Trophoblast cell (in vitro differentiated cells and primary cell): Measurements from ENCODE around the gene SVEP1.

Experiments used
- DNase-seq, 2 donors: peaks; one replicate each; pipeline ENCODE4 v3.0.0-alpha.2; 2016
- H2AFZ ChIP-seq: 2 replicates; pipeline ENCODE4 v1.6.1; 2013; ENCODE audit warnings: low read length, moderate library complexity, mild to moderate bottlenecking; ENCODE audit not compliant: insufficient read depth, poor library complexity
- H2AK5ac ChIP-seq: 2 replicates; pipeline ENCODE4 v1.6.1; 2013; ENCODE audit warnings: mild to moderate bottlenecking, low read length
- H2BK120ac ChIP-seq: 2 replicates; pipeline ENCODE4 v1.6.1; 2013; ENCODE audit warnings: low read length, mild to moderate bottlenecking, moderate library complexity; ENCODE audit not compliant: insufficient read depth, poor library complexity
- H2BK12ac ChIP-seq: 2 replicates; pipeline ENCODE4 v1.6.1; 2013; ENCODE audit warnings: mild to moderate bottlenecking, low read length, moderate library complexity
- H2BK5ac ChIP-seq: 2 replicates; pipeline ENCODE4 v1.6.1; 2013; ENCODE audit warnings: low read length, low read depth, moderate library complexity, mild to moderate bottlenecking; ENCODE audit not compliant: poor library complexity
- H3K14ac ChIP-seq: 2 replicates; pipeline ENCODE4 v1.6.1; 2013; ENCODE audit warnings: mild to moderate bottlenecking, low read length
- H3K18ac ChIP-seq: 2 replicates; pipeline ENCODE4 v1.6.1; 2013; ENCODE audit warnings: mild to moderate bottlenecking, low read length
- H3K23ac ChIP-seq: 2 replicates; pipeline ENCODE4 v1.6.1; 2013; ENCODE audit warnings: low read length
- H3K27ac ChIP-seq: 2 replicates; pipeline ENCODE4 v1.5.1; 2013; ENCODE audit warnings: low read depth, mild to moderate bottlenecking, inconsistent platforms, low read length, moderate library complexity
- H3K27me3 ChIP-seq: 2 replicates; pipeline ENCODE4 v1.6.1; 2013; ENCODE audit warnings: inconsistent platforms, mild to moderate bottlenecking, low read length, moderate library complexity; ENCODE audit not compliant: insufficient read depth
- H3K36me3 ChIP-seq, 2 experiments: 1 replicate in 1 of 2; 2 replicates in 1 of 2; pipeline ENCODE4 v1.6.1; 2013; ENCODE audit warnings: low read length in 2 of 2, mild to moderate bottlenecking in 2 of 2, moderate library complexity in 1 of 2; ENCODE audit not compliant: insufficient read depth in 2 of 2, control insufficient read depth in 1 of 2
- H3K4ac ChIP-seq: 2 replicates; pipeline ENCODE4 v1.6.1; 2013; ENCODE audit warnings: low read depth, mild to moderate bottlenecking, low read length, moderate library complexity
- H3K4me1 ChIP-seq, 2 experiments: 1 replicate in 1 of 2; 2 replicates in 1 of 2; pipeline ENCODE4 v1.6.1; 2013; ENCODE audit warnings: low read length in 2 of 2, mild to moderate bottlenecking in 2 of 2, moderate library complexity in 1 of 2; ENCODE audit not compliant: insufficient read depth in 2 of 2, control insufficient read depth in 1 of 2
- H3K4me2 ChIP-seq: 2 replicates; pipeline ENCODE4 v1.6.1; 2013; ENCODE audit warnings: inconsistent platforms, mild to moderate bottlenecking, low read length, moderate library complexity
- H3K4me3 ChIP-seq: 2 replicates; pipeline ENCODE4 v1.5.1; 2013; ENCODE audit warnings: mild to moderate bottlenecking, low read depth, low read length, inconsistent platforms
- H3K79me1 ChIP-seq: one replicate; pipeline ENCODE4 v1.6.1; 2013; ENCODE audit warnings: low read length
- H3K79me2 ChIP-seq: 2 replicates; pipeline ENCODE4 v1.6.1; 2013; ENCODE audit warnings: low read length, mild to moderate bottlenecking; ENCODE audit not compliant: control insufficient read depth, insufficient read depth, poor library complexity
- H3K9ac ChIP-seq: 2 replicates; pipeline ENCODE4 v1.6.1; 2013; ENCODE audit warnings: mild to moderate bottlenecking, low read length
- H3K9me3 ChIP-seq: 2 replicates; pipeline ENCODE4 v1.6.1; 2013; ENCODE audit warnings: low read depth, mild to moderate bottlenecking, control low read depth, inconsistent platforms, low read length; ENCODE audit not compliant: insufficient read depth
- H4K12ac ChIP-seq: 2 replicates; pipeline ENCODE4 v1.6.1; 2013; ENCODE audit warnings: low read depth, mild to moderate bottlenecking, low read length, moderate library complexity
- H4K8ac ChIP-seq: 2 replicates; pipeline ENCODE4 v1.6.1; 2013; ENCODE audit warnings: low read depth, mild to moderate bottlenecking, low read length, moderate library complexity
- H4K91ac ChIP-seq: one replicate; pipeline ENCODE4 v1.6.1; 2013; ENCODE audit warnings: low read depth, mild to moderate bottlenecking, low read length, moderate library complexity
- WGBS: extraction: QIAGEN DNeasy Blood & Tissue Kit; methylation state at CpG from one replicate; pipeline ENCODE4 v1.1.7; 2013; ENCODE audit warnings: missing lambda C conversion rate; ENCODE audit not compliant: insufficient read length, insufficient coverage; ENCODE audit errors: extremely low coverage; 5-methylcytosine and 5-hydroxymethylcytosine counted together

The SVEP1 gene

DNA sequence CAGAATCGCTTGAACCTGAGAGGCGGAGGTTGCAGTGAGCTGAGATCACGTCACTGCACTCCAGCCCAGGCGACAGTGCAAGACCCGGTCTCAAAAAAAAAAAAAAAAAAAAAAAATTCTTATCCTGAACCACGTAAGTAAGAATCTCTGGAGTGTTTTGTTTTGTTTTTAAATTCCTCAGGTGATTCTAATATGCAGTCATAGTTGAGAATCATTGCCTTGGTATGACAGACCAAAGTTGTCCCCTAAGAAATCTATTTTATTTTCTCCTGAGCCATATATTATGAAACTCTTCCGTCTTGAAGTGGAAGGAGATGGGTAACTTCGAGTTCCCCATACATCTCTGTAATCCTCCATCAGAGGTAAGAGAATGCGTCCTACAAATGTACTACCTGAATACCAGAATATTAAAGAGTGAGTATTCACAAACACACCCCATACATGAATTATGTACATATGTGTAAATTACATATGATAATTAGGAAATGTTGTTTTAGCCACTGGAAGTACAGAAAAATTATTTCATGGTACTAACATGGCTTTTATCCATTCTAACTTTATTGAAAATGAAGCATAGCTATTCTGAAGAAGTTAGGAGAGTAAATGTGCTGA, 26.7 kb upstream of the SVEP1 start:
- no peak overlapping the region for H3K27ac ChIP-seq
- no peak overlapping the region for H2AK5ac ChIP-seq
- H3K9me3 ChIP-seq, result no peaks in the 10 kb centered on the region
- no peak overlapping the region for H2BK5ac ChIP-seq
- H3K14ac ChIP-seq, result no peak overlapping the region
- H3K36me3 ChIP-seq, result no peaks in the 10 kb centered on the region
- H3K23ac ChIP-seq, result no peak overlapping the region
- no peak overlapping the region for H3K18ac ChIP-seq
- H2AFZ ChIP-seq, result no peak overlapping the region
- H4K12ac ChIP-seq, result no peak overlapping the region
- H3K79me1 ChIP-seq, result no peaks in the 10 kb centered on the region
- no peak overlapping the region for H3K9ac ChIP-seq
- H3K4me2 ChIP-seq, result no peak overlapping the region
- no peaks in the 10 kb centered on the region for H3K79me2 ChIP-seq
- no peak overlapping the region for H4K91ac ChIP-seq
- no peak overlapping the region for H3K4me3 ChIP-seq
- peaks cover 3 to 7% of the 10 kb centered on the region in 2 experiments for H3K4me1 ChIP-seq
- DNase-seq, result peak; percentile 46 to 79
- WGBS, result no CpG with 5 or more reads among the region's 9 CpGs
- no peak overlapping the region for H2BK12ac ChIP-seq
- no peak overlapping the region for H3K4ac ChIP-seq
- H4K8ac ChIP-seq, result no peak overlapping the region
- no peaks in the 10 kb centered on the region for H3K27me3 ChIP-seq
- H2BK120ac ChIP-seq, result no peak overlapping the region

GRCh38 chr9:110605565-110605964, 26.0 kb upstream of the SVEP1 start:
- no peaks in the 10 kb centered on the region for H3K36me3 ChIP-seq
- no peak overlapping the region for H2AK5ac ChIP-seq
- H3K4me1 ChIP-seq, result peaks cover 3 to 7% of the 10 kb centered on the region in 2 experiments
- no peak overlapping the region for H3K9ac ChIP-seq
- DNase-seq, result peak in 1 of 2 donors; percentile 7
- no peaks in the 10 kb centered on the region for H3K79me2 ChIP-seq
- no peak overlapping the region for H3K14ac ChIP-seq
- H2BK120ac ChIP-seq, result no peak overlapping the region
- no peak overlapping the region for H3K4me3 ChIP-seq
- no peak overlapping the region for H3K23ac ChIP-seq
- H4K12ac ChIP-seq, result no peak overlapping the region
- H4K8ac ChIP-seq, result no peak overlapping the region
- H3K79me1 ChIP-seq, result no peaks in the 10 kb centered on the region
- no peaks in the 10 kb centered on the region for H3K9me3 ChIP-seq
- no peak overlapping the region for H3K18ac ChIP-seq
- no peak overlapping the region for H3K4me2 ChIP-seq
- no peak overlapping the region for H2BK12ac ChIP-seq
- H3K27ac ChIP-seq, result no peak overlapping the region
- no peaks in the 10 kb centered on the region for H3K27me3 ChIP-seq
- H4K91ac ChIP-seq, result no peak overlapping the region
- WGBS, result no CpG with 5 or more reads among the region's 4 CpGs
- H3K4ac ChIP-seq, result no peak overlapping the region
- H2AFZ ChIP-seq, result no peak overlapping the region
- no peak overlapping the region for H2BK5ac ChIP-seq

DNA sequence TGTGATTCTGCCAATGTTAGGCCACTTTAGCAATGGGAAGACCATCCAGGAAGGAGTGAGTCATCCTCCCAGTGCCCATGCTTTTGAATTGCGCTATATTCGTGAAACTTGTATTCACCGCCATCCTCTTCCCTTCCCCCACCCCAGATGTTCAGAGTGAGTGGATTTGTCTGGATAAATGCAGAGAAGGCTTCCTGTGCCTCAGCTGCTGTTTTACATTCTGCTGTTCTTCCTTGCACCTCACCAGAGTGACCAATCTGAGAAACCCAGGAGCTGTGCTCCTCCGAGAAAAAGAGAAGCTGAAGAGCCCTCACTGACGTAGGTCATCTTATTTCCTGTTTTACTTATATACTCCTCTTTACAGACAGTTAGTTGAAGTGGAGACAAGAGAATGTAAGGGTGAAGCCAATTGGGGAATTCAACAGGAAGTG, 24.6 kb upstream of the SVEP1 start:
- H3K27ac ChIP-seq, result no peak overlapping the region
- peak in 1 of 2 donors; percentile 46 for DNase-seq
- no peak overlapping the region for H2BK5ac ChIP-seq
- no peak overlapping the region for H2AK5ac ChIP-seq
- no peaks in the 10 kb centered on the region for H3K79me2 ChIP-seq
- no peak overlapping the region for H3K4ac ChIP-seq
- no peak overlapping the region for H3K23ac ChIP-seq
- H2BK12ac ChIP-seq, result no peak overlapping the region
- H3K36me3 ChIP-seq, result no peaks in the 10 kb centered on the region
- no peak overlapping the region for H3K4me2 ChIP-seq
- no peak overlapping the region for H3K18ac ChIP-seq
- peaks cover 7 to 12% of the 10 kb centered on the region in 2 experiments for H3K4me1 ChIP-seq
- no peak overlapping the region for H4K91ac ChIP-seq
- H2BK120ac ChIP-seq, result peak overlapping the region; percentile 27
- no peak overlapping the region for H3K9ac ChIP-seq
- WGBS, result no CpG with 5 or more reads among the region's 5 CpGs
- no peak overlapping the region for H4K12ac ChIP-seq
- H3K14ac ChIP-seq, result no peak overlapping the region
- no peak overlapping the region for H4K8ac ChIP-seq
- H2AFZ ChIP-seq, result no peak overlapping the region
- no peaks in the 10 kb centered on the region for H3K27me3 ChIP-seq
- no peak overlapping the region for H3K4me3 ChIP-seq
- no peaks in the 10 kb centered on the region for H3K79me1 ChIP-seq
- H3K9me3 ChIP-seq, result no peaks in the 10 kb centered on the region

DNA sequence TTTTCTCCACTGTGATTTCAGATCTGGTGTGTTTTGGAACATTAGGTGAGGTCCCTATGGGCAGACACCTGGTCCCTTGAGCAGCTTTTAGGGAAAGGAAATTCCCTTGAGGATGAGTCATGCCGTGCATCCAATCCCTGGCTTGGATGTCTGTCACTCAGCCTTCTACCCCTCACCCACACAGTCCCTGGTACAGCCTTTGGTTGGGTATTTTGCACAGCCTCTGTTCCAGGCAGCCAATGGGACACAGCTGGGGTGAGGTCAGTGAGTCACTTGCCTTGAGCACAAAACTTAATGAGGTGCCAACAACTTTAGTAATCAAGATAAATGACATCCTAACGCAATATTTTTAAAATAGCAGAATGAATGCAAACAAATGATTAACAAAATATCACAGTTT, 22.7 kb upstream of the SVEP1 start:
- H2AK5ac ChIP-seq, result no peak overlapping the region
- no CpG with 5 or more reads among the region's 2 CpGs for WGBS

More for the DNA sequence above, 22.7 kb upstream of the SVEP1 start:
- Histone ChIP-seq H2BK5ac (no peak overlapping the region), H3K79me1 (no peaks in the 10 kb centered on the region), H3K79me2 (no peaks in the 10 kb centered on the region), H3K36me3 (no peaks in the 10 kb centered on the region), H3K18ac (no peak overlapping the region), H3K4me3 (no peak overlapping the region), H4K91ac (no peak overlapping the region), H3K9ac (no peak overlapping the region), H3K4me1 (peaks cover 10 to 14% of the 10 kb centered on the region in 2 experiments), H4K12ac (no peak overlapping the region), H3K14ac (no peak overlapping the region), H2AFZ (no peak overlapping the region), H3K4ac (no peak overlapping the region), H2BK120ac (no peak overlapping the region), H3K4me2 (no peak overlapping the region), H3K27me3 (no peaks in the 10 kb centered on the region), H4K8ac (no peak overlapping the region), H3K23ac (no peak overlapping the region), H3K9me3 (peaks cover 3% of the 10 kb centered on the region), H3K27ac (no peak overlapping the region), H2BK12ac (no peak overlapping the region)
- DNase-seq, result peak in 1 of 2 donors; percentile 31
